ENCODE measurements around the gene TGFBI.
"Not testable (repeated sequence)": the region's sequence is repeated elsewhere in the genome, so short reads cannot be mapped to it uniquely, and the experiment has no call there.

Gene TGFBI

DNA sequence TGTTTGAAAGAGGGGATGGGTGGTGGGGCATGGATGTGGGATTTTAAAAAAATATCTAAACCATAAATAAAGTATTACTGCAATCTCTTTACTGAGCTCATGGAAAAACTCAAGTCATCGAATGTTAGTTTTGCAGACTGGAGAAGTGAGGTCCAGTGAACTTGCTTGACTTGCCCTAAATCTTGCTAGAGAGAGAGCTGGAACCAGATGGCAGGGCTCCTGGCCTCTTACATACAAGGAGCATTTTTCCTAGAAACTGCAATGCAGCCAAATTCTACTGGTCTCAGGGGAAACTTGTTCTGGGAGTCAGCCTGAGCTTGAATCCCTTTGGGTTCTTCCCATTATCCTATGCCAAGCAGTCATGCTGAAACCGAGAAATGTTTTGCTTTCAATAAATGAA, 2.9 kb upstream of the TGFBI start:
- no peak for DNase-seq (ENCODE audit: low spot score)

DNA sequence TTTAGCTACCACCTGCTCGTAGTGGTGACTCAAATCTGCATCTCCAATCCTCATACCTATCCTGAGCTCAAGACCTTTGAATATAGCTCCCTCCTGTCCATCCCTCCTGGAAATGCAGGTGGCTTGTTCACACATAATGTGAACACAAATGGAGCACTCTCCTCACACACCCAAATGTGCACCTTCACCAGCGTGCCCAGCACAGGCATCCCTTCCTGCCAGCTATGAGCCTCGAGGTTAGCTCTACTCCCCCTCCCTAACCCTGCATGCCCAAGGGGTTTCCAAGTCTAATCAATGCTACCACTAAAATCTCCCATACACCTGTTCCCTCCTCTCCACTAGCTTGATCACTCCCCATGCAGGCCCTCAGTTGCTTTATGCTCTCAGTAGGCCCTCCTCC, 2.2 kb upstream of the TGFBI start:
- no peak for DNase-seq (ENCODE audit: low spot score)

DNA sequence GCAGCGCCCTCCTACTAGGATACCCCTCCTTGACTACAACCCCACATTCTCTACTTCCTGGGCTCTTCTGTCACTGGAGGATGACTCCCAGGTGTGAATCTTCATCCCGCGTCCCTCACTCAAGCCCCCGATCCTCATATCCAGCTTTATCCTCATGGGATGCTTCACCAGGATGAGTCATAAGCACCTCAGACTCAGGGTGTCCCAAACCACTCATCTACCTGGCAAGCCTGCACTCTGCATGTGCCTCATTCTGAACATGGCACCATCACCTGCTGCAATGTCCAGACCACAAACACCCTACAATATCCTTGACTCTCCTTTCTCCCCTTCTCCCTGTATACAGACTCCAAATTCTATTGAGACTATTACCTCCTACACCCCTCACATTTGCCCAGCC, 1.5 kb upstream of the TGFBI start:
- no peak for DNase-seq (ENCODE audit: low spot score)

DNA sequence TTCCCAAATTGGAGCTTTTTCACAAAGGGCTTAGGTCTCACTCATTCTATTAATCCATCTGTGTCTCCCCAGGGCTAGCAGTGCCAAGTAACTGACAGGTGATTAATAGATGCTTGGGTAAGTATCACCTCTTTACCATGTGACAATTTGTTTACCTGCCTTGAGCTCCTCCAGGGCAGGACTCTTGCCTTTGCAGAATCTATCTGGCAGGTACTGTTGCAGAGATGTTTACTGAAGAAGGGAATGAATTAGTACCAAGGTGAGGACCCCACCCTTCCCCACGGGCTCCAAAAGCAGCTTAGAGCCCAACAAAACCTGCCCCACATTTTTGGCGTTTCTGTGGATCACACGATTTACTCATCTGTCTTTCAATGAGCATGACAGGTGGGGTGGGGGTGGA, 698 bp upstream of the TGFBI start:
- DNase-seq (ENCODE audit: low spot score), result no peak

DNA sequence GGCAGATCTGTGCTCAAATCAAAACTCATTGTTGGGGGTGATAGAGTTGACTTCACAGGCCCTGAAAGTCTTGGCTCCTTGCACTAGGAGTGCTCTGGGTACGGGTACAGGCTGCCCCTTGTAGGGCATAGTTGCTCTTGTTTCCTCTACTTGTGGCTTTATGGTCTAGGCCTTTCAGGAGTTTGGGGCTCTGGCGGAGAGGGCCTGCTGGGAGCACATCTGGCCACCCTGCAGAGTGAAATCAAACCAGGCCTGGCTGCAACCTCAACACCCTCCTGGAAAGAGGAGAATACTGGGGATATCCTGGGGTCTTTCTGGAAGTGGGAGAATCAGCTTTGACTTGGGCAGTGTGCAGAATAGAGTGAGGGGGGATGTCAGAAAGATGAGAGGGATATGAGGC, 1.5 kb downstream of the TGFBI start:
- DNase-seq (ENCODE audit: low spot score), result no peak

DNA sequence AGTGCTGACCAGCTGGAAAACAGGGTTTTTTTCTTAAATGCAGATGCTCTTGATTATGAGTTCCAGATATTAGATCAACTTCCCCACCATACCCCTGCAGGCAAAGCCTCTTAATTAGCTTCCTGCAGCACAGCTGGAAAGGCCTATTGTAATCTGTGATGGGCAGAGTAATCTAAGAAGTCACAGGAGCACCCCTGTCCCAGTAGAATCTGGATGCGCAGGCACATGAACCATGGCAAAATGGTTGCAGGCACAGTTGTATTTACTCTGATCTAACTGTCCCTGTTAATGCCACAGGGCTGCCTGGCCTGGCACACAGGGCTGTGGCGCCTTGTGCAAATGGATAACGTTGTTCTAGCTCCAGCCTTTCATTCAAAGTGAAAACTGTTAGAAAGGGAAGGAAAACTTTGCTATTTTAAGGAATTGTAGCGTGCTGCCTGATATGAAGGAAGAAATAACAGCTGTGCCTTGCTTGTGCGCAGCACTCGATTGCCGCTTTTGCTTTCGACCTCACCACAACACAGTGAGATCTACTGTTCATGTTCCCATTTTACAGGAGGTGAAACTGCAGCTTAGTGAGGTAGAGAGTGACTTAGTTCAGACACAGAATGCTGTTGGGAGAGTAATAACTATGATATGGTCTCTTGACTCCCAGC, 2.3 kb downstream of the TGFBI start:
- DNase-seq (ENCODE audit: low spot score), result no peak

DNA sequence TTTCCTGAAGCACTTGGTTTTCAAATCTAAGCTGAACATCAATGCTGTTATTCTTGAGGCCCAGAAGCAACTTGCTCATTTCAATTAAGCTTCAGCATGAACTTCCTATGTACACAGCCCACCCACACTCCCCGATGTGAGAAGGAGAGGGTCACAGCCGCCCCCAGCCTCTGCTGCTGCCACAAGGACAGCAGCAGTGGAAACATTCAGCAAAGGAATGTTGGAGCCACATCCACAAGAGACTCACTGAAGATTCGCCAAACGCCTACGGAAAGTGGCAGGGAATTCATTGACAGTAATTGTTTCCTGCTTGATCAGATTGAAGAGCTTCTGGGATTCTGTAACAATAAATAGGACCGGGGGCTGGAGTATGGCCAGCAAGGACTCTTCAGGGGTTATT, 2.9 kb downstream of the TGFBI start:
- DNase-seq (ENCODE audit: low spot score), result no peak

DNA sequence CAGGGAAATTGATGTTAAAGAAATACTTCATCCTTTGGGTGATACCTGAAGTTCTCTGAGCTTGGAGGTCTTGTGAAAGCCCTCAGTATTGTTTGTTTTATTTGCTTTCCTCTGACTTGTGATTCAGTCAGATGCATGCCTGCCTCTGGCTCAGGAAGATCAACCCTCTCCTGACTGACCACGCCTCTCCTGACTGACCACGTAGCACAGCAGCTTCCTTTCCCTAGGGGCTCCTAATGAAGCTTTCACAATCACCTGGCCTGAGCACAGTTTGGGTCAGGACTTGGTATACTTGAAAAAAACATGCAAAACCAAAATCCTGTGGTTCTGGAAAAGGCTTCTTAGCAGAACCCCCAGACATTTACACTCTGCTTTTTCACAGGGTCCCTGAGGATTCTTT, 3.8 kb downstream of the TGFBI start:
- DNase-seq (ENCODE audit: low spot score), result peak; percentile 65

DNA sequence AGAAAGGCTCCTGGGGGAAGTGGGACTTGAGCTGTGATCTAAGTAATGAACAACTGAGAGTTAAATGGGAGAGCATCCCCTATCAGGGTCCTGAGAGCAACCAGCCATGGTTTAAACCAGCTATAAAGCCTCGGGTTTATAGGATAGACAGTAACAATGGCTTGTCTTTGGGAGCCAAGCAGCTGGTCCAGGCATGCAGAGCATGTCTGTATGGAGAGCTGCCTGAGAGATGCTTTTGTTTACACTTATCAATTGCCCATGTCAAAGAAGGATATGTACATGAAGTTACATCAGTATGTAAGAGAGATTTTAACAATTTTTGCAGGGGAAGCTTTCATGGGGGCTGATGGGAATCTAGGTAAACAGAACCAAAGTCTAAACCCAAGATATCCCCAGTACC, 4.4 kb downstream of the TGFBI start:
- DNase-seq (ENCODE audit: low spot score), result no peak

DNA sequence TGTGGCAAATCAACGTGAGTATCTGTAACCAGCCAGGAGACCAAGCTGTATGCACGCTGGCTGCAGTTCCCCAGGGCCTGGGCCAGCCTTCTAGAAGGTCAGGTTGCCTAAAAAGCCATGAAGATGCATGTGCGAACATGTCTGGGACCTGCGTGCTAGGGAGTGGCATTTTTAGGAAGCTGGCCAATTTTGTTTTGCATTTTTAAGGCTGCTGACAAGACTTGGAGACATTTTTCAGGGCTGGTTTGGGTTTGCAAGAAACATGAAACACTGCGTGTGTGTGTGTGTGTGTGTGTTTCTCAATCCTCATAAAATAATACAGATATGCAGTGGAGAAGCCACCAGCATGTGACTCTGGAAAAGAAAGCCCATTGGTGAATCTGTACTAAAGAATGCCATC, 5.1 kb downstream of the TGFBI start:
- DNase-seq (ENCODE audit: low spot score), result no peak

DNA sequence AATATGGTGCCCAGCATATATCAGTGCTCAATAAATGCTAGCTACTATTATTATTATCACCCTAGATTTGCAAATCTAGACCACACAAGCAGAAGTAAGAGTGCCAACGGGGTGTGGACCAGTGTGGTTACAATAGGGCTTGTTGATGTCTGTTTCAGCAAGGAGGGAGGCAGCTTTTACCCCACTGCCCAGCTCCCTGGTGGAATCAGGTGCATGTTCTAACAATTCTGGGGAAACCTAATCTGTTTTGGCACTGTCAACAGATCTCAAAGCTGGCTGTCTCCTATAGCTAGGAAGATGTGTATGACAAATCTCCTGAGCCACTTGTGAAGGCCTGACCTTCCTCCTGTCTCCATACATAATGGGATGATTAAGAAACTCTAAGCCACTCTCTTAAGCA, 5.7 kb downstream of the TGFBI start:
- DNase-seq (ENCODE audit: low spot score), result no peak

DNA sequence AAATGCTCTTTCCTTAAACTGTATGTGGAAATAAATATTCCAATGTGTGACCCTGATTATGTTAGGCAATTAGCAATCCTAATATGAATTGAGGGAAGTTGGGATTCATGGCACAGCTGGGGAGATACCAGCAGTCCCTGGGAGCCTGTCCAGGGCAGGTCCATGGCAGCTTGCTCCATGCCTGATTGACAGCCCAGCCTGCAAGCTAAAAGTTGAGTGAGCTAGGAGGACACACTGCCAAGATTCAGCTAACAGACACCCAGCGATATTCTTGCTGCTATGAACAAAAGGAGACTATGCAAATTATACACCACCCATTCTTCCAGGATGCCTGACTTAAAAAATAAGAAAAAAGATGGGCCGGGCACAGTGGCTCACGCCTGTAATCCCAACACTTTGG, 6.2 kb downstream of the TGFBI start:
- DNase-seq (ENCODE audit: low spot score), result no peak

DNA sequence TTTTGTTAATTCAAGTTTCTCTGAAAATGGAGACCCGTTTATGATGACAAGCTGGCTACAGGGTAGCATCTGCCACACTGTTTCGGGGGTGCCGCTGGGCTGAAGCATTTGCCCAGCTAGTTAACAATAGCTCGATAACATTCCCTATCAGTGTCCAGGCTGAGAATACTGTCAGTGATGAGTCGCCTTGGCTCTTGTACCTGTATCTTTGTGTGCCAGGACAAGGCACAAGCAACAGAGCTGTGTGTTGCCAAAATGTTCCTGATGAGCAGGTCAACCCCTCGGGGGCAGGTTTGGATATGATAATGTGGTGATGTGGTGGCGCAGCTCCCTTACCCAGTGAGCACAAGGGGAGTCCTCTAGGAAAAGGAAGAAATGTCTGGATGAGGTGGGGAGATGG, 7.0 kb downstream of the TGFBI start:
- DNase-seq (ENCODE audit: low spot score), result no peak

DNA sequence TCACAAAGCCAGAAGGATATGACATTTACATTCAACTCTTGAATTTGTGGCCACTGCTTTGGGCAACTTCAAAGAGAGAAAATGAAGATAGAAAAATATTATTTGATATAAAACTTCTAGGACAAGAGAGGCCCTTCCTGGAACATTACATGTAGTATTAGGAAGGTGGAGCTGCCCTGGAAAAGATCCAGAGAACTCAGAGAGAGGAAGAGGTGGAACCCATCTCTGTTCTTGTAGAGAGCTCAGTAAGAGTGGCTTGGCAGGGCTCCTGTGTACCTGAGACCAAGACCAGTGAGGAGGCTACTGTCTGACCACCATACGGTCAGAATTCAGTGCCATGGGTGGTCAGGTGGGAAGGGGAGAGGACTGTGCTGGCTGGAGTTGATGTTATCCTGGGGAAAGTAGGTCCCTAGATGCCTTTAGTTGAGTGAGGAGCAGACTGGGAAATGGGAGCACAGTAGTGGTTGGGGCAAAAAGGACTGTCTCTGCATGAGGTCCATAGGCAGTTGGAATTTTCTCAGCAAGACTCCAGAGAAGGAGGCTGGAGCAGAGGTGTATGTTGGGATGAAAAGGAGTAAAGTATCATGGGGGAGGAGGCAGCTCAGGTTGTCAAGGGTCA, 7.6 kb downstream of the TGFBI start:
- no peak for DNase-seq (ENCODE audit: low spot score)

DNA sequence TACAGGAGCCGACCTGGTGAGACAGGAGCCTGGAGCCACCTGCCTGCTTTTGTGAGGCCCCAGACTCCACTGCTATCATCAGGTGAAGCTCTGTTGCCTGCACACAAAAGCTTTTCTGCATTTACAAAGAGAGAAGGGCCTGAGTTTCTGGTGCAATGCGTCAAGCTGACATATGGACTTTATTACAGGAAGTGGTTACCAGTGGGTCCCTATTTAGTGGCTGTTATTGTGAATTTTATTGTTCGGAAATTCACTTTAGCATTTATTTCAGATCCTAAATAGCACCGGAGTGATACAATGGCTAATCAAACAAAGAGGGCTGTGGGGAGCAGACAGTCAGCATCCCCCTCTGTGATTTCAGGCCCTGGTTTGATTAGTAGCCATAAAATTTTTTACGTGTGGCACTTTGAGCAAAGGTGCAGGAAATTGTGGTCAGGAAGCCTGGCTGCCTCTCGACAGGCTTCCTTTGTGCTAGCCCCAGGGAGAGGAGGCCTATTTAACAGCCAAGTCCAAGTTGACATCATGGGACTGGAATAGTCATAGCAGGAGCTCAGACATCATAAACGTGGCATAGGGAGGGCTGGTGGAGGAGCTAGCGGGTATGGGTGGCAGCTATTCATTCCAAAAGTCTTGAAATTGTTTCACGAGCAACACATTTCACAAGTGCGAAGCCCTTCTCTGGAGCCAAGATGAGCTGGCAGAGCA, 8.4 kb downstream of the TGFBI start:
- DNase-seq (ENCODE audit: low spot score), result no peak

DNA sequence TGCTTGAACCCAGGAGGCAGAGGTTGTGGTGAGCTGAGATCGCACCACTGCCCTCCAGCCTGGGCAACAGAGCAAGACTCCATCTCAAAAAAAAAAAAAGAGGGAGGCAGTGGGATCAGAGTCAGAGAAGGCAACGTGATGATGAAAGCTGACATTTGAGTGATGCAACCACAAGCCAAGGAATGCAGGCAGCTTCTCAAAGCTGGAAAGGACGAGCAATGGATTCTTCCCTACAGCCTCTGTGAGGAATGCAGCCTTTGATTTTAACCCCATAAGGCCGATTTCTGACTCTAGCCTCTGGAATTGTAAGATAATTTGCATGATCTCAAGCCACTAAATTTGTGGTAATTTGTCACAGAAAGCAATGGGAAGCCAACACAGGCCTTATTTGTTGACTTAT, 9.8 kb downstream of the TGFBI start:
- no peak for DNase-seq (ENCODE audit: low spot score)

DNA sequence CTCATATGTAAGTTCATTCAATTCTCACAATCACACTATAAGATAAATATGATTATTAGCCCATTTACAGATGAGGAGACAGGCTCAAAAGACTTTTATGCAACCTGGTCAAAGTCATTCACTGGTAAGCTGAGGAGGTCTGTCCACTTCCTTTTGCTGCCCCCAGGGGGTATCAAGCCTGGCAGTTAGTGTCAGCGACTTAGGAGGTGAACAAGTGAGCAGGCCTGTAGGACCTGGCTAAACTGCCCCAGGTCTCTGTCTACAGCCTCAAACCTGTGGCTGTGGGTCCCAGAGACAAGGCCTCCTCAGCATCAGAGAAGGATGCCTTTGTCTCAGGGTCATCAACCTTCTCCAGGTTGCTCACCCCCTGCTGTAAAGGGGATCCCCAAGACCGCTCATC, 10.4 kb downstream of the TGFBI start:
- DNase-seq (ENCODE audit: low spot score), result no peak

DNA sequence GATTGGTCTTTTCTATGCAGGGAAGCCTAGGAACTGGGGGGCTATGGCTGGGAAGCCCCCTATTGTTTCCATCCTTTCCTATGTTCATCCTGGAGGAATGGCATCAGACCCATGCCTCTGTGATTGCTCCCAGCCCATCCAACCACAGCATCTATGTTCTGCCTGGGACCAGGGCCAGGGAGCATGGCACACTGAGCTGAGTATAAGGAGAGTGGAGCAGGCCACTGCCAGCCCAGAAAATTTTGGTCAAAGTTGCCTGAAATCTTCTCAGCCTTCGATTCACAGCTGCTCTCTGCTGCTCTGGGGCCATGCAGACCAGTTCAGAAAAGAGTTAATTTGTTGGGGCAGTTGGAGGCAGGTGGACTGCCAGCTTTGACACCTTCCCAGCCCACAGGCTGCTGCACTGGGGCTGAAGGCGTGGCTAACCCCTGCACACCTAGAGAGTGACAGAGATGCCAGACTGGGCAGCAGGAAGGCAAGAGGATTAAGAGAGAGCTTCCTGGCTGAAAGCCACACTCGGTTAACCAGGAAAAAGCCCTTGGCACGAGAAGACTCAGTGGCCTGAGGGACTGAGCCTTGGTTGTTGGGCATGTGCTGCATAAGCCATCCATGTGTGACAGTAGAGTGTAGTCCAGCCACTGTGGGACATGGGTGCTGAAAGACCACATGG, 12.1 kb downstream of the TGFBI start:
- DNase-seq (ENCODE audit: low spot score), result no peak

DNA sequence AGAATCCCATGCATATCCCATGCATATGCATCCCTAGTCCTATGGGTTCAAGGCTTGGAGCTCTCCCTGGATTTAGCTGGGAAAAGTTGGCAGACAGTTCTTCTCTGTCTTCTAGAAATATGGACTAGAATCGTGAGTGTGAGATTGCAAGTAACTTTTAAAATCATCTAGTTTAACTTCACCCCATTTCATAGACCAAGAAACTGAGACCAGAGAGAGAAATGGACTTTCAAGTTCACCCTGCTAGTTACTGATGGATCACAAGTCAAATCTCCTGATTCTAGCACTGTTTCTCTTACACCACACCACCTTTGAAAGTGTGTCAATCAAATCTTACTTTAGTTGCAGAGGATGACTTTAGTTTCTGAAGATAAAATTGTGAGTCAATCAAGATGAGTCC, 13.4 kb downstream of the TGFBI start:
- DNase-seq (ENCODE audit: low spot score), result no peak

DNA sequence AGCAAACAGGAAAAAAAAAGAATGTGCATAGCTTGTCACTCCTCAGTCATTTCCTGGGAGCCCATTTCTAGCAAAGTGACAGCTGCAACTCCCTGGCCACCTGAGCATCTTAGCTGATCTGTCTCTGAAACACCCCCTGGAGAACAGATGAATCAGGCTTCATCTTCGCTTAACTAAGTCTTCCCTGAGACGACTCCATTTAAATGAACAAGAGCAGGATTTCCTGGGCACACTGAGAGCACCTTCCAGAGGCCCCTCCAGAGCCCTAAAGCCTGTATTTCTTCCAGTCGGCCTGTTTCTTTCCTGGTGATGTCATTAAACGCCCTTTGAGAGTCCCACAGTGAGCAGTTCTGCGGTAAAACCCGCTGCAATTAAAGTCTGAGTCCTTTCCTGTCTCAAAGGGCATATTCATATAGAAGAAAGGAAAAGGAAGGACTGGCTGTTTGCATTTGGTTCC, 13.9 kb downstream of the TGFBI start:
- DNase-seq (ENCODE audit: low spot score), result no peak

DNA sequence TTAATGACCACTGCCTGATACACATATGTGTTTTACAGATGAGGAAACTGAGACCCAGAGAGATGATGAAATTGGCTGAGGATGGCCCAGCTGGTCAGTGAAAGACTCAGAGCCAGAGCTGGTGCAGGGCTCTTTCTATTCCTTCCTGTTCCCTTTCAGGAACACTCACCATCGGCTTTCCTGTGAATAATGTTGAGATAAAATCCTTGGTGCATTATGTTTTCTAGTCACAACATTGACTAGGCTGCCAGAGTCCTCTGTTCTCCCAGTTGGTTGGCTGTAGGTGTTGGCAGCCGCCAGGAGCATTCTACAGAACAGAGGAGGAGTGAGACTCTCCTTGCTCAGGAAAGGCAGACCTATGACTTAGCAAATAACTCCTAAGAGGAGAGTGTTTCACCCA, 14.8 kb downstream of the TGFBI start:
- no peak for DNase-seq (ENCODE audit: low spot score)

DNA sequence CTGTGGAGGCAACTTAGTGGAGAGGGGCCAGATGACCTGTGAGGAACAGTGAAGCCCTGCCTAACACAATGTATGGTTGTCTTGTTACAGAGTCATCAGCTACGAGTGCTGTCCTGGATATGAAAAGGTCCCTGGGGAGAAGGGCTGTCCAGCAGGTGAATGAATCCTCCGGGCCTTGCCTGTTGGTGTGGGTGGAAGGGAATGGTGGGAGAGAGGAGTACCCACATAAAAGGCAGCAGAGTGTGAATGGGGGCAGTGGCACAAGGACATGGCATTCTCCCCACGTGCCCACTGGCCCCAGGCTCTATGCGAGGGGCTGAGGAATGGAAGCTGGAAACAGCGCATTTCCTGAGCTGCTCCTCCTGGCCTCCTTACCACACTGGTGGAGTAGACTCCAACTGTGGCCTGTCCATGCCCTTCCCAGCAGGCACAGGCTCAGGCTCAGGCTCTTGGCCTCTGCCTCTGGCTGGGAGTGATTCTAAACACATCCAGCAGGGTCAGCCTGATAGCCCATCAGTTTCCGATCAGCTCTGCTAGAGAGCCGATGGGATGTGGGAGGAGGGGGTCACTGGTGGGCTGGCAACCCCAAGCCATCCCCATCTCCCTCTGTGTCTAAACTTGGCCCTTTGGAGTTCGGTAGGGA, 15.3 kb downstream of the TGFBI start:
- DNase-seq (ENCODE audit: low spot score), result no peak

DNA sequence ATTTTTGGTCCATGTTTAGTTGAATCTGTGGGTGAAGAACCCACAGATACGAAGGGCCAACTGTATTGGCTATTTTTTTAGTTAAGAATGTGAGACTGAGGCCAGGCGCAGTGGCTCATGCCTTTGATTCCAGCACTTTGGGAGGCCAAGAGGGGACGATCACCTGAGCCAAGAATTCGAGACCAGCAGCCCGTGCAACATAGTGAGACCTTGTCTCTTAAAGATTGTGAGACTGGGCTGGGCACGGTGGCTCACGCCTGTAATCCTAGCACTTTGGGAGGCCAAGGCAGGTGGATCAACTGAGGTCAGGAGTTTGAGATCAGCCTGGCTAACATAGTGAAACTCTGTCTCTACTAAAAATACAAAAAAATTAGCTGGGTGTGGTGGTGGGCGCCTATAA, 16.2 kb downstream of the TGFBI start:
- DNase-seq (ENCODE audit: low spot score), result not testable (repeated sequence)

Measured in AG08396 (cell line).